Mucosa of rectum (tissue), 2 donors: Measurements from ENCODE around the gene PRAMEF12.
"Not testable (repeated sequence)": the region's sequence is repeated elsewhere in the genome, so short reads cannot be mapped to it uniquely, and the experiment has no call there.

Source experiments
- H3K27ac ChIP-seq, 2 donors: one replicate each; pipeline ENCODE4 v1.7.0; 2013; ENCODE audit warnings: inconsistent platforms in 2 of 2, low read depth in 2 of 2, low read length in 2 of 2
- H3K27me3 ChIP-seq, 2 donors: one replicate each; pipeline ENCODE4 v1.7.0; 2013; ENCODE audit warnings: low read length in 2 of 2; ENCODE audit not compliant: control insufficient read depth in 2 of 2, insufficient read depth in 2 of 2
- H3K36me3 ChIP-seq, 2 donors: one replicate each; pipeline ENCODE4 v1.7.0; 2013; ENCODE audit warnings: low read length in 2 of 2; ENCODE audit not compliant: control insufficient read depth in 2 of 2, insufficient read depth in 2 of 2
- H3K4me1 ChIP-seq, 2 donors: one replicate each; pipeline ENCODE4 v1.7.0; 2013; ENCODE audit warnings: low read length in 2 of 2, mild to moderate bottlenecking in 1 of 2; ENCODE audit not compliant: control insufficient read depth in 2 of 2, insufficient read depth in 2 of 2
- H3K4me3 ChIP-seq, 2 donors: one replicate each; pipeline ENCODE4 v1.7.0; 2013; ENCODE audit warnings: low read length in 2 of 2
- H3K9ac ChIP-seq, 2 donors: one replicate each; pipeline ENCODE4 v1.7.0; 2013; ENCODE audit warnings: low read length in 2 of 2, low read depth in 1 of 2, mild to moderate bottlenecking in 1 of 2
- H3K9me3 ChIP-seq, 2 donors: one replicate each; pipeline ENCODE4 v1.7.0; 2013; ENCODE audit warnings: low read length in 2 of 2; ENCODE audit not compliant: control insufficient read depth in 2 of 2
- donor health status: healthy.
- donor health status: Normal muscosa, but diverticular disease.

PRAMEF12 gene

DNA sequence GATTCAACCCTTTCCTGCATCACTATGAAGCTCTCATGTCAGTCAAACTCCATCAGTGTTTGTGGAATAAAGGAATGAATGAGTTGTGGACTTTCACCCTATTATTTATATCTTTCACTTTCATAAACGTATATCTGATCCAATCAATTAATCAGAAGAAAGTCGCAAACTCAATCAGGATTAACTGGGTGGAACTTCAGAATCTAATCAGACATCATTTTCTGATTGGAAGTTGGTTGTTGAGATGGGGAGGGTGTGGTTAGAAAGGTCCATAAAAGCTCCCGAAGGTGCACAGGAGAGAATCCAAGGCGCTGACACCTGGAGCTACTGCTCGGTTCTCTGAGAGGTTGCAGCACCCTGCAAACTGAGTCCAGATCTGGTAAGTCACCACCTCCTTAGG is at the start of gene PRAMEF12:
Gene PRAMEF12, plus strand, starts transcription at position 301 of the 400 bp plus-strand sequence. CDS start 1,130 bp downstream, outside the sequence.
- Histone ChIP-seq H3K4me1 (no peaks in the 10 kb centered on the region), H3K4me3 (no peak within 1 kb of the TSS), H3K27ac (no peak within 1 kb of the TSS), H3K9ac (no peak within 1 kb of the TSS), H3K9me3 (no peaks in the 10 kb centered on the region), H3K27me3 (no peaks in the 10 kb centered on the region), H3K36me3 (no peaks in the 10 kb centered on the region)

DNA sequence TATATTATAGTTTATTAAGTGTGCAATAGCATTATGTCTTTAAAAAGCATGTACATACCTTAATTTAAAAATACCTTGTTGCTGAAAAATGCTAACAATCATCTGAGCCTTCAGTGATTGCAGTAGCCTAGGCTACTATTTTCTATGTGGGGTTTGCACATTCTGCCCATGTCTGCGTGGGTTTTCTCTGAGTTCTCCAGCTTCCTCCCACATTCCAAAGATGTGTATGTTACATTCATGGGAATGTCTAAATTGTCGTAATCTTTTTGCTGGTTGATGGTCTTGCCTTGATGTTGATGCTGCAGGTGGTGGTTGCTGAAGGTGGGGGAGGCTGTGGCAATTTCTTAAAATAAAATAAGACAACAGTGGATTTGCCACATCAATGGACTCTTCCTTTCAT is 45.1 kb upstream of the PRAMEF12 start:
- no peaks in the 10 kb centered on the region for H3K36me3 ChIP-seq
- no peaks in the 10 kb centered on the region for H3K4me1 ChIP-seq
- H3K9ac ChIP-seq: no peak overlapping the region
- H3K27ac ChIP-seq: no peak overlapping the region
- no peaks in the 10 kb centered on the region for H3K27me3 ChIP-seq
- no peak overlapping the region for H3K4me3 ChIP-seq
- no peaks in the 10 kb centered on the region for H3K9me3 ChIP-seq

DNA sequence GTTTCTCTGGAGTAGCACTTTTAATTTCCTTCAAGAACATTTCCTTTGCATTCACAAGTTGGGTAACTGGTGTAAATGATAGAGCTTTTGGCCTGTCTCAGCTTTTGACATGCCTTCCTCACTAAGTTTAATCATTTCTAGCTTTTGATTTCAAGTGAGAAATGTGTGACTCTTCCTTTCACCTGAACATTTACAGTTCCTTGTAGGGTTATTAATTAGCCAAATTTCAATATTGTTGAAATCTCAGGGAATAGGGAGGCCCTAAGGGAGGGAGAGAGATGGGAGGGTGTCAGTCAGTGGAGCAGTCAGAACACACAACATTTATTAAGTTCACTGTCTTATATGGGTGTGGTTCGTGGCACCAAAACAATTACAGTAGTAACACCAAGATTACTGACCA is 43.4 kb upstream of the PRAMEF12 start:
- no peaks in the 10 kb centered on the region for H3K27me3 ChIP-seq
- no peak overlapping the region for H3K27ac ChIP-seq
- H3K4me1 ChIP-seq: no peaks in the 10 kb centered on the region
- H3K9ac ChIP-seq: no peak overlapping the region
- no peak overlapping the region for H3K4me3 ChIP-seq
- no peaks in the 10 kb centered on the region for H3K36me3 ChIP-seq
- no peaks in the 10 kb centered on the region for H3K9me3 ChIP-seq

- H3K27ac ChIP-seq, H3K4me1 ChIP-seq, H3K9ac ChIP-seq, H3K9me3 ChIP-seq, H3K4me3 ChIP-seq, H3K36me3 ChIP-seq, H3K27me3 ChIP-seq: not testable (repeated sequence)
Measured at GRCh38 chr1:12731084-12731483, 42.5 kb upstream of the PRAMEF12 start.

GRCh38 chr1:12734651-12735050 is 38.9 kb upstream of the PRAMEF12 start:
- Histone ChIP-seq H3K9me3 (no peaks in the 10 kb centered on the region), H3K4me1 (no peaks in the 10 kb centered on the region), H3K36me3 (no peaks in the 10 kb centered on the region), H3K27me3 (peaks cover 0 to 2% of the 10 kb centered on the region in 2 donors), H3K27ac (no peak overlapping the region), H3K9ac (no peak overlapping the region), H3K4me3 (no peak overlapping the region)

DNA sequence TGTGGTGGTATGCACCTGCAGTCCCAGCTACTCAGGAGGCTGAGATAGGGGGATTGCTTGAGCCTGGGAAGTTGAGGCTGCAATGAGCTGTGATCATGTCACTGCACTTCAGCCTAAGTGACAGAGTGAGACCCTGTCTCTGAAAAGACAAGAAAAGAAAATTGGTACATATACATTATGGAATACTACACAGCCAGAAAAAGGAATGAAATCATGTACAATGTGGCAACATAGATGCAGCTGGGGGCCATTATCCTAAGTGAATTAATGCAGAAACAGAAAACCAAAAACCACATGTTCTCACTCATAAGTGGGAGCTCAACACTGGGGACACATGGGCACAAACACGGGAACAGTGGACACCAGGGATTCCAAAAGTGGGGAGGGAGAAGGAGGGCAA is 34.6 kb upstream of the PRAMEF12 start:
- peaks cover 0 to 2% of the 10 kb centered on the region in 2 donors for H3K27me3 ChIP-seq
- H3K9me3 ChIP-seq: no peaks in the 10 kb centered on the region
- no peak overlapping the region for H3K9ac ChIP-seq
- no peak overlapping the region for H3K27ac ChIP-seq
- no peaks in the 10 kb centered on the region for H3K36me3 ChIP-seq
- no peaks in the 10 kb centered on the region for H3K4me1 ChIP-seq
- H3K4me3 ChIP-seq: no peak overlapping the region

- H3K9me3 ChIP-seq: no peaks in the 10 kb centered on the region
- peaks cover 0 to 2% of the 10 kb centered on the region in 2 donors for H3K27me3 ChIP-seq
- H3K4me1 ChIP-seq: no peaks in the 10 kb centered on the region
- H3K36me3 ChIP-seq: no peaks in the 10 kb centered on the region
- no peak overlapping the region for H3K9ac ChIP-seq
- no peak overlapping the region for H3K27ac ChIP-seq
- no peak overlapping the region for H3K4me3 ChIP-seq
Measured at GRCh38 chr1:12739613-12740012, 33.9 kb upstream of the PRAMEF12 start.

DNA sequence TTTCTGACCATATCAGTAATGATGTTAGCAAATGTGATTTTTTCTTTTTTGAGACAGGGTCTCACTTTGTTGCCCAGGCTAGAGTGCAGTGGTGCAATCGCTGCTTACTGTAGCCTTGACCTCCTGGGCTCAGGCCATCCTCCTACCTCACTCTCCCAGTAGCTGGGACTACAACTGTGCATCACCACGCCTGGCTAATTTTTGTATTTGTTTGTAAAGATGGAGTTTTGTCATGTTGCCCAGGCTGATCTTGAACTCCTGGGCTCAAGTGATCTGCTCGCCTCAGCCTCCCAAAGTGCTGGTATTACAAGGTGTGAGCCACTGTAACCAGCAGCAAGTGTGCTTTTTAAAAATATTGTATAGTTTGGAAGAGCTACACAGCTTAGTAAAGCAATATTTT is 31.6 kb upstream of the PRAMEF12 start:
- H3K4me3 ChIP-seq: no peak overlapping the region
- no peaks in the 10 kb centered on the region for H3K9me3 ChIP-seq
- no peak overlapping the region for H3K9ac ChIP-seq
- H3K27me3 ChIP-seq: no peaks in the 10 kb centered on the region
- H3K27ac ChIP-seq: no peak overlapping the region
- H3K4me1 ChIP-seq: no peaks in the 10 kb centered on the region
- no peaks in the 10 kb centered on the region for H3K36me3 ChIP-seq

DNA sequence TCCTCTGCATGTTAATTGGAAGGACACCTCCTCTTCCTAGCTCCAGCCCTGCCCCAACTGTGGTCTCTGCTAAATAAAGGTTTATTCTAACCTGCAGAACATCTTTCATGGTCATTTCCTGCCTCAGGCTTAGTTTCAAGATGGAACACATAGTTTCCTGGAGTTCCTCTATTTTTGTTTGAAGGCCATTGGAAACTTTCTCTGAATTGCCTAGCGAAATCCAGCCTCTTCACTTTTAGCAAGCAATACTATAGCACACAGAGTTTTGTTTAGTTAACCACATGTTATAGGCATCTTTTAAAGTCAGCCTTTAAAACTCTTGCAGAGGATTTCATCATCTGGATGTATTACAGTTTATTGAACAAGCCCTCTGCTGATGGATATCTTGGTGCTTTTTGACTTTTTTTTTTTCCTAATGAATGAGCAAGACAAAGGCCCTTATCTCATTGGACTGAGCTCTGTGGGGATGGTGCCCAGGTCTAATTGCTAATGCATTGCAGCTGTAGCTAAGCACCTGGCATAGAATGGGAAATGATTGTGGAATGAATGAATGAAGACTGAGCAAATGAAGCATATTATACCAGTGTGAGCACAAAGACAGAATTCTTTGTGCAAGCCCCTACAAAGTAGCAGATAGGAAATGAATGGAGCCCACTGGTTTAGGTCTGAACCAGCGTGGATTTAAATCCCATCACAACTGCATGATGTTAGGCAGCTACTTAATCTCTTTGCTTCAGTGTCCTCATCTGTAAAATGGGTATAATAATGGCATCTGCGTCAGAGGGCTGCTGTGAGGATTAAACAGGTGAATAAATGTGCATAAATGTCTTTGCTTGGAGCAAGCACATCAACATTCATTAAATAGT is 28.2 kb upstream of the PRAMEF12 start:
- no peak overlapping the region for H3K4me3 ChIP-seq
- H3K27me3 ChIP-seq: no peaks in the 10 kb centered on the region
- no peak overlapping the region for H3K27ac ChIP-seq
- no peak overlapping the region for H3K9ac ChIP-seq
- H3K4me1 ChIP-seq: no peaks in the 10 kb centered on the region
- no peaks in the 10 kb centered on the region for H3K36me3 ChIP-seq
- H3K9me3 ChIP-seq: peaks cover 0 to 4% of the 10 kb centered on the region in 2 donors

DNA sequence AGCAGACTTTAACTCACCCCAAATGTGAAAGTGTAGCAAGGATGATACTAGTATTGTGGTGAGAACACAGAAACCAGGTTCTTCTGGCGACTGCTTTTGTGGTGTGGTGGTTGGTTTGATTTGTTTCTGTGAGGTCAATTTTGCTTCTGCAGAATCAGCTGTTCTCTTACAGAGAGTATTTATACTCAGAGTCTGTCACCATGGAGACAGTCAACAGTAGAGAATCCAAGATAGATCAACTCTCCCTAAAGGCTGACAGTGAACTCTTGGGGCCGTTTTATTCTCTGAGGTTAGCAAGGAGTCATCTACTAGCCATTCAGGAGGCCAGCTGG is 27.6 kb upstream of the PRAMEF12 start, which contains the start of gene CFAP107:
Gene CFAP107, plus strand, starts transcription at position 209 of the 332 bp plus-strand sequence. CDS start 231 bp downstream, outside the sequence.
- Histone ChIP-seq H3K27ac (no peak within 1 kb of the TSS), H3K9ac (no peak within 1 kb of the TSS), H3K36me3 (no peaks in the 10 kb centered on the region), H3K27me3 (no peaks in the 10 kb centered on the region), H3K4me3 (no peak within 1 kb of the TSS), H3K4me1 (no peaks in the 10 kb centered on the region), H3K9me3 (peaks cover 0 to 4% of the 10 kb centered on the region in 2 donors)
